K562 (cell line): ENCODE data around the gene LBR. TPM values are rescaled to one million over a fixed set of nuclear protein-coding genes. Genes with fewer than 3 reads are reported as not detected.

Experiments used
- ATAC-seq: fragments of 200-7000 bp; cut with Tn5 transposase; 3 replicates; pipeline ENCODE4 v1.9.1; 2020; ENCODE audit warnings: moderate library complexity
- Bru-seq: library from RNA; stranded (reverse); fragments of 400-500 nt; gene quantifications from one replicate; lab custom pipeline; 2021; lab: Mats Ljungman, UMichigan
- BruChase-seq, 2 experiments: library from RNA; stranded (reverse); fragments of 400-500 nt; gene quantifications; one replicate each; lab custom pipeline; 2021; lab: Mats Ljungman, UMichigan
- BruUV-seq: library from RNA; stranded (reverse); fragments of 400-500 nt; replicated peaks from 2 replicates; lab custom pipeline; 2021; lab: Mats Ljungman, UMichigan
- CTCF ChIA-PET: fragments of 300-600 bp; formaldehyde crosslinking; extraction: SDS; loops from one replicate; lab custom pipeline; 2021; ENCODE audit warnings: low intra/inter-chr PET ratio; lab: Yijun Ruan, JAX
- POLR2A ChIA-PET: fragments of 300-600, 350-650 bp; sonication (Branson Sonifier 250); formaldehyde crosslinking; extraction: SDS; loops from one replicate; lab custom pipeline; 2021; ENCODE audit warnings: antibody characterized with exemption, inconsistent platforms; lab: Yijun Ruan, JAX
- DNase-seq, 4 experiments: peaks; one replicate each; pipeline versions ENCODE4 v3.0.0 to v3.0.0-alpha.2; 2011 to 2018; ENCODE audit warnings: low spot score in 3 of 4, mixed read lengths in 3 of 4; ENCODE audit errors: extremely low read depth in 1 of 4
- FAIRE-seq: peaks from 2 replicates; lab custom pipeline; 2011; peaks lifted over from hg19 to GRCh38; lab: Jason Lieb, UNC
- H2AFZ ChIP-seq: 2 replicates; pipeline ENCODE4 v1.6.0; 2011; ENCODE audit warnings: low read depth, low read length, control low read depth, inconsistent platforms
- H3K27ac ChIP-seq: fragments of 200-600 bp; 3 replicates; pipeline ENCODE4 v1.8.0; 2011; ENCODE audit warnings: low read depth, mild to moderate bottlenecking, control low read depth, inconsistent platforms, low read length, moderate library complexity, mixed read lengths; ENCODE audit errors: extremely low read depth
- H3K27me3 ChIP-seq, 2 experiments: fragments of 300-600 bp in 1 of 2; 2 replicates in 1 of 2; 3 replicates in 1 of 2; pipeline versions ENCODE4 v1.6.0 to v1.8.0; 2011; ENCODE audit warnings: inconsistent platforms in 2 of 2, low read length in 2 of 2, mild to moderate bottlenecking in 1 of 2, mixed read lengths in 1 of 2, moderate library complexity in 1 of 2; ENCODE audit not compliant: control insufficient read depth in 2 of 2, insufficient read depth in 2 of 2
- H3K36me3 ChIP-seq: fragments of 300-600 bp; 3 replicates; pipeline ENCODE4 v1.8.0; 2011; ENCODE audit warnings: mild to moderate bottlenecking, low read length, inconsistent platforms; ENCODE audit not compliant: control insufficient read depth, insufficient read depth
- H3K4me1 ChIP-seq, 2 experiments: fragments of 200-600 bp in 1 of 2; replicated peaks in 1 of 2; 2 replicates in 1 of 2; 3 replicates in 1 of 2; pipeline versions ENCODE4 v1.5.1 to v1.8.0; 2011; ENCODE audit warnings: inconsistent platforms in 2 of 2, low read length in 2 of 2, mild to moderate bottlenecking in 1 of 2, mixed read lengths in 1 of 2, moderate library complexity in 1 of 2; ENCODE audit not compliant: control insufficient read depth in 2 of 2, insufficient read depth in 2 of 2
- H3K4me2 ChIP-seq: 2 replicates; pipeline ENCODE4 v1.6.1; 2011; ENCODE audit warnings: low read length, control low read depth, inconsistent platforms, mixed read lengths; ENCODE audit not compliant: insufficient read depth
- H3K4me3 ChIP-seq: fragments of 200-600 bp; sonication (generic), shearing (Covaris generic); 2 replicates; pipeline ENCODE4 v1.5.1; 2016; ENCODE audit warnings: control low read depth, inconsistent platforms
- H3K79me2 ChIP-seq: fragments of 200-600 bp; 3 replicates; pipeline ENCODE4 v1.8.0; 2011; ENCODE audit warnings: low read length, inconsistent platforms; ENCODE audit not compliant: control insufficient read depth, insufficient read depth
- H3K9ac ChIP-seq, 2 experiments: 2 replicates each; pipeline versions ENCODE4 v1.6.0 to v1.6.1; 2011; ENCODE audit warnings: low read depth in 2 of 2, low read length in 2 of 2, control low read depth in 1 of 2, inconsistent platforms in 1 of 2, mild to moderate bottlenecking in 1 of 2, mixed read lengths in 1 of 2; ENCODE audit not compliant: insufficient read depth in 1 of 2
- H3K9me1 ChIP-seq: one replicate; pipeline ENCODE4 v1.6.0; 2011; ENCODE audit warnings: inconsistent platforms, mild to moderate bottlenecking, low read length, moderate library complexity; ENCODE audit not compliant: control insufficient read depth, insufficient read depth
- H3K9me3 ChIP-seq: replicated peaks from 2 replicates; pipeline ENCODE4 v1.5.1; 2011; ENCODE audit warnings: low read depth, low read length, inconsistent platforms; ENCODE audit not compliant: control insufficient read depth, insufficient read depth
- H4K20me1 ChIP-seq: replicated peaks from 2 replicates; pipeline ENCODE4 v1.6.1; 2011; ENCODE audit warnings: low read length, inconsistent platforms, mixed read lengths; ENCODE audit not compliant: control insufficient read depth, insufficient read depth
- GABPA ChIP-seq: fragments of 200-800 bp; sonication (Bioruptor generic); conservative IDR thresholded peaks from 2 replicates; pipeline ENCODE4 v1.6.1; 2016; ENCODE audit warnings: low read depth, missing genetic modification characterization, missing compliant biosample characterization
- NUFIP1 ChIP-seq: fragments of 450-650 bp; IDR thresholded peaks from 2 replicates; pipeline ENCODE4 v1.6.1; 2018; ENCODE audit not compliant: partially characterized antibody
- ZSCAN29 ChIP-seq: fragments of 450-650 bp; IDR thresholded peaks from 2 replicates; pipeline ENCODE4 v1.6.1; 2017
- WGBS: fragments of 100-300 bp; shearing (Covaris generic); methylation state at CpG from one replicate; pipeline ENCODE4 v1.1.6; 2016; ENCODE audit warnings: low coverage, mixed read lengths; ENCODE audit not compliant: insufficient coverage; ENCODE audit errors: missing lambda C conversion rate; 5-methylcytosine and 5-hydroxymethylcytosine counted together
- in situ Hi-C: fragments of 300-500 bp; cut with MboI; formaldehyde crosslinking; loops from 4 replicates; pipeline ENCODE4 v1.15.0; 2018; ENCODE audit warnings: inconsistent platforms, mixed read lengths
- intact Hi-C: fragments of 100-400 bp; cut with micrococcal nuclease; formaldehyde crosslinking; loops from 2 replicates; pipeline ENCODE4 v1.14.2; 2022
- long read RNA-seq, 3 experiments: library from polyadenylated mRNA in 2 of 3; library from RNA in 1 of 3; unstranded in 2 of 3; stranded (forward) in 1 of 3; transcript quantifications; one replicate each; pipeline ENCODE4 v2.0.0, GENCODE V29; 2019 to 2022
- polyA minus RNA-seq, 3 experiments: library from RNA; depleted of rRNA, polyadenylated mRNA; stranded (reverse); fragments of >200 nt; gene quantifications; 2 replicates each; pipeline ENCODE4 v1.2.3, GENCODE V29; 2011
- polyA plus RNA-seq, 8 experiments: library from polyadenylated mRNA; depleted of rRNA in 4 of 8; stranded (reverse) in 5 of 8; unstranded in 3 of 8; fragments of >200 nt; fragmentation: Nextera tagmentation in 2 of 8; fragmentation: Illumina TruSeq in 1 of 8; extraction: Ambion mirVana in 2 of 8; extraction: Trizol in 1 of 8; gene quantifications; 2 replicates each; pipeline versions ENCODE4 v1.2.1 to v1.2.3, GENCODE V29; 2011 to 2014; ENCODE audit warnings: inconsistent platforms in 1 of 8, missing spikeins in 1 of 8
- total RNA-seq, 7 experiments: library from RNA; depleted of rRNA in 6 of 7; stranded (reverse); fragments of >200 nt in 6 of 7; fragmentation: Illumina TruSeq in 2 of 7; extraction: Trizol in 2 of 7; gene quantifications; 2 replicates each; pipeline versions ENCODE4 v1.2.1 to v1.2.3, GENCODE V29; 2011 to 2021; ENCODE audit warnings: low replicate concordance in 1 of 7
- TF ChIP-seq, protein P1 (sequence below), 2 experiments: fragments of 450-650 bp in 1 of 2; sonication (generic) in 1 of 2; formaldehyde crosslinking in 1 of 2; IDR thresholded peaks; 2 replicates each; pipeline versions ENCODE4 v1.7.1 to v1.9.0; 2016 to 2022; ENCODE audit warnings: inconsistent platforms in 1 of 2, mild to moderate bottlenecking in 1 of 2, missing genetic modification reagents in 1 of 2

The LBR gene
- total RNA-seq (2011; cell fraction: chromatin; rRNA removed; ENCODE audit: low replicate concordance): 218 and 419 TPM in 2 replicates
- total RNA-seq (2011; cell fraction: nucleolus; rRNA removed): 192 and 198 TPM in 2 replicates
- total RNA-seq (2011; cell fraction: nucleoplasm; rRNA removed): 268 and 304 TPM in 2 replicates
- 102 and 116 TPM in 2 replicates for total RNA-seq (2014; rRNA removed)
- 205 and 234 TPM in 2 replicates for total RNA-seq (2014; rRNA removed; fragmentation: Illumina TruSeq; extraction: Trizol)
- 177 and 192 TPM in 2 replicates for total RNA-seq (2015; rRNA removed; fragmentation: Illumina TruSeq; extraction: Trizol)
- total RNA-seq (2021): 229 and 235 TPM in 2 replicates
- 170 and 197 TPM in 2 replicates for polyA plus RNA-seq (2011; rRNA removed)
- 90.3 and 164 TPM in 2 replicates for polyA plus RNA-seq (2011; cell fraction: cytosol; rRNA removed)
- 137 and 143 TPM in 2 replicates for polyA plus RNA-seq (2011; cell fraction: nucleus; rRNA removed)
- polyA plus RNA-seq (2012): 106 and 154 TPM in 2 replicates
- polyA plus RNA-seq (2014; fragmentation: Illumina TruSeq; extraction: Trizol): 160 and 197 TPM in 2 replicates
- 100 to 1,000 TPM; 203 to 217 TPM for polyA plus RNA-seq (2014; fragmentation: Nextera tagmentation; extraction: Ambion mirVana)
- polyA plus RNA-seq (2014; rRNA removed): 144 and 147 TPM in 2 replicates
- polyA minus RNA-seq (2011; rRNA and poly(A)+ RNA removed): 186 and 194 TPM in 2 replicates
- polyA minus RNA-seq (2011; cell fraction: cytosol; rRNA and poly(A)+ RNA removed): 95.8 and 96.2 TPM in 2 replicates
- polyA minus RNA-seq (2011; cell fraction: nucleus; rRNA and poly(A)+ RNA removed): 102 and 157 TPM in 2 replicates
- Bru-seq, nascent RNA: percentile 98 among the genes with signal in this experiment
- percentile 99 among the genes with signal in this experiment for BruChase-seq, experiment 1, labeled RNA remaining after a 2-hour chase
- percentile 99 among the genes with signal in this experiment for BruChase-seq, experiment 2, labeled RNA remaining after a 6-hour chase
- long read RNA-seq, experiment 1, transcript LBR-202 (14 exons, 3,812 nt): minor isoform, 6 of 1,304 reads
- long read RNA-seq, experiment 1, transcript LBR-206 (2 exons, 536 nt): minor isoform, 15 of 1,304 reads
- long read RNA-seq, experiment 1, transcript LBR-201 (14 exons, 3,745 nt): major isoform, 806 of 1,304 reads
- long read RNA-seq, experiment 1, partial matches to known transcripts: 250 of 1,304 reads
- long read RNA-seq, experiment 1, other reads (novel, unspliced or antisense): 227 of 1,304 reads
- long read RNA-seq, experiment 2, partial matches to known transcripts: 8 of 148 reads
- long read RNA-seq, experiment 2, other reads (novel, unspliced or antisense): 137 of 148 reads
- long read RNA-seq, experiment 3, transcript LBR-201 (14 exons, 3,745 nt): major isoform, 79 of 134 reads
- long read RNA-seq, experiment 3, partial matches to known transcripts: 25 of 134 reads
- long read RNA-seq, experiment 3, other reads (novel, unspliced or antisense): 27 of 134 reads

DNA sequence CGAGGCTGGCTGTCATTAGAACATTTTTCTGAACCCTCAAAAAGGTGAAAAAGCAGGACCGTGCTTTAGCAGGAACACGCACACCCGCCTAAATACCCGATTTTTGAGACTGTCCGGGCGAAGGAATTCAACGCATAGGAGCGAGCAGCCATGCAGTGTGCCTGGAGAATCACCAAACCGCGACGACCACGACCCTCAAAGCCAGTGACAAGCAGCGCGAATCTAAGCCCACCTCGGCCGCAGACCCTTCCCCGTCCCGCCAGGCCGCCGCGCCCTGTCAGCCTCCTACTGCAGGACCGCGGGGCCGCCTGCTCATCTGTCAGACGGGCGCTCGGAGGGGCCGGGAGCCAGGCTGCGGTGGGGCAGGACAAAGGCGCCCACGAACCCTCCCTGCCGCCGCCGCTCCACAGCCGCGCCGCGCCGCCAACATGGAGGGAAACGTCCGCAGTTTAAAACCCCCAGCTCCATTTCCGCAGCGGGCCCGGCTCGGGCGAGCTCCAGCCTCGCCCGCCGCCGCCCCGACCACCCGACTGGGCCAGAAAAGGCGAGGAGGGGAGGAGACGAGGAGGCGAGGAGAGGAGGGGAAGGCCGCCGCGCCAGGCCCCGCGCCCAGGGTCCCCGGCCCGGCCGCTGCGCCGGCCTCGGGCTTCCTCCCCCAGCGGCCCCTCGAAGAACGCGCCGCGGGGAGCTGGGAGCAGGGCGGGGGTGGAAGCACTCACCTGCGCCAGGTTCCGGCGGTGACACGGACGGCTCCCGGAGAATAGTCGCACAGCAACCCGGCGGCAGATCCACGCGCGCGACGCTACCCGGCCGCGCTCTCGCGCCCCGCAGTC, at the start of gene LBR:
Gene LBR, minus strand, starts transcription at position 804 of the 833 bp plus-strand sequence. CDS start 3,963 bp downstream, outside the sequence.
- WGBS: under 1% methylated on average over 61 of the region's 94 CpGs
- intact Hi-C loops: loop anchor here (2.0 kb wide), 1 partner anchor 17 kb away; no protein-coding TSS in a partner anchor
- in situ Hi-C loops: no loop called here
- FAIRE-seq: no peak
- BruUV-seq: no TSS peak
- DNase-seq: peak in 2 of 4 experiments; percentile 45 to 54
- Histone ChIP-seq H2AFZ (peak within 1 kb of the TSS; percentile 79), H3K36me3 (peaks cover 33% of the 10 kb centered on the region), H3K79me2 (peaks cover 55% of the 10 kb centered on the region), H3K9ac (peak within 1 kb of the TSS; percentile 86 to 99), H3K4me3 (peak within 1 kb of the TSS; percentile 94), H3K27me3 (no peaks in the 10 kb centered on the region), H4K20me1 (peaks cover 36% of the 10 kb centered on the region), H3K4me2 (peak within 1 kb of the TSS; percentile 97), H3K27ac (peak within 1 kb of the TSS; percentile 87), H3K9me1 (peaks cover 10% of the 10 kb centered on the region), H3K4me1 (peaks cover 24 to 33% of the 10 kb centered on the region in 2 experiments), H3K9me3 (peaks cover 8% of the 10 kb centered on the region; the same call in 1 of the 2 replicates)
- peak; percentile 52 for ATAC-seq
- ChIA-PET POLR2A (interaction anchor here (0.8 to 2.6 kb wide), 8 partner anchors 9 to 28 kb away, joined by 3 to 17 read pairs (median 4); no protein-coding TSS in a partner anchor), CTCF (interaction anchor here (0.6 kb wide), 1 partner anchor 463 kb away, joined by 4 read pairs; no protein-coding TSS in a partner anchor)
- TF ChIP-seq GABPA (peak; percentile 6; the same call in 1 of the 2 replicates), NUFIP1 (no peak), ZSCAN29 (peak; percentile 73)
- TF ChIP-seq, protein P1, sequence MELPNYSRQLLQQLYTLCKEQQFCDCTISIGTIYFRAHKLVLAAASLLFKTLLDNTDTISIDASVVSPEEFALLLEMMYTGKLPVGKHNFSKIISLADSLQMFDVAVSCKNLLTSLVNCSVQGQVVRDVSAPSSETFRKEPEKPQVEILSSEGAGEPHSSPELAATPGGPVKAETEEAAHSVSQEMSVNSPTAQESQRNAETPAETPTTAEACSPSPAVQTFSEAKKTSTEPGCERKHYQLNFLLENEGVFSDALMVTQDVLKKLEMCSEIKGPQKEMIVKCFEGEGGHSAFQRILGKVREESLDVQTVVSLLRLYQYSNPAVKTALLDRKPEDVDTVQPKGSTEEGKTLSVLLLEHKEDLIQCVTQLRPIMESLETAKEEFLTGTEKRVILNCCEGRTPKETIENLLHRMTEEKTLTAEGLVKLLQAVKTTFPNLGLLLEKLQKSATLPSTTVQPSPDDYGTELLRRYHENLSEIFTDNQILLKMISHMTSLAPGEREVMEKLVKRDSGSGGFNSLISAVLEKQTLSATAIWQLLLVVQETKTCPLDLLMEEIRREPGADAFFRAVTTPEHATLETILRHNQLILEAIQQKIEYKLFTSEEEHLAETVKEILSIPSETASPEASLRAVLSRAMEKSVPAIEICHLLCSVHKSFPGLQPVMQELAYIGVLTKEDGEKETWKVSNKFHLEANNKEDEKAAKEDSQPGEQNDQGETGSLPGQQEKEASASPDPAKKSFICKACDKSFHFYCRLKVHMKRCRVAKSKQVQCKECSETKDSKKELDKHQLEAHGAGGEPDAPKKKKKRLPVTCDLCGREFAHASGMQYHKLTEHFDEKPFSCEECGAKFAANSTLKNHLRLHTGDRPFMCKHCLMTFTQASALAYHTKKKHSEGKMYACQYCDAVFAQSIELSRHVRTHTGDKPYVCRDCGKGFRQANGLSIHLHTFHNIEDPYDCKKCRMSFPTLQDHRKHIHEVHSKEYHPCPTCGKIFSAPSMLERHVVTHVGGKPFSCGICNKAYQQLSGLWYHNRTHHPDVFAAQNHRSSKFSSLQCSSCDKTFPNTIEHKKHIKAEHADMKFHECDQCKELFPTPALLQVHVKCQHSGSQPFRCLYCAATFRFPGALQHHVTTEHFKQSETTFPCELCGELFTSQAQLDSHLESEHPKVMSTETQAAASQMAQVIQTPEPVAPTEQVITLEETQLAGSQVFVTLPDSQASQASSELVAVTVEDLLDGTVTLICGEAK (IDR thresholded peaks at IDR 0.05): peak; percentile 15; the same call in 1 of the 2 replicates
- TF ChIP-seq, protein P1 (CRISPR knock-in tag; IDR thresholded peaks at IDR 0.05): no peak
